Right lobe of liver (tissue), 4 donors: ENCODE measurements around the gene B4GALT3.

Experiments used
- CTCF ChIP-seq, 4 donors: fragments of 200-600 bp in 3 of 4; fragments of 450-650 bp in 1 of 4; IDR thresholded peaks; one replicate each; pipeline versions ENCODE4 v1.5.1 to v1.8.0; 2016 to 2022; ENCODE audit warnings: antibody characterized with exemption in 4 of 4, mild to moderate bottlenecking in 2 of 4
- POLR2A ChIP-seq: fragments of 450-650 bp; IDR thresholded peaks from one replicate; pipeline ENCODE4 v1.6.1; 2017; ENCODE audit warnings: antibody characterized with exemption, mild to moderate bottlenecking
- donor health status: DM: no; HTN: no; CAD: no.
- donor health status: DM: no; HTN: no; CAD: no.
- donor health status: DM: no; HTN: yes; CAD: no.

DNA sequence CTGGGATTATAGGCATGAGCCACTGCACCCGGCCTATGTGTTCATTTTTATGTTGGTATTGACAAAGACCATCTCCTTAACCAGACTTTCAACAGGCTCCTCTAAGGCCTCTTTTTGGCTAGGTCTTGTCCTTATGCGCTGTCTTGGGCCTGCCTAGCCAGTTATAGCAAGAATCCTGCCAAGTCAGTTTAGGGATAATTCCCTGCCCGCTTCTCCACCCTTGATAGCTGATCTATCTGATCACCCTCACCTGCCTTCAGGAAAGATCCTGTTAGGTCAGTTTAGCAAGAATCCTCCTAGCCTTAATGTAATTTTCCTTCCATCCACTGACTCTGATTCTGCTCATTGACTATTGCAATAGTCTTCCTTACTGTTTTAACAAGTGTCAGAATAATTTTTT is 2.4 kb upstream of the B4GALT3 start:
- no peak for TF ChIP-seq CTCF (IDR thresholded peaks at IDR 0.05)
- no peak for TF ChIP-seq POLR2A
